ENCODE results near the gene TRNAU1AP.
A peak's percentile ranks its signal among the peaks of the same experiment; 100 is the strongest.
"Not testable (repeated sequence)": the region's sequence is repeated elsewhere in the genome, so short reads cannot be mapped to it uniquely, and the experiment has no call there.

Gene TRNAU1AP

GRCh38 chr1:28552758-28553663 is at the start of gene TRNAU1AP:
TSS of gene TRNAU1AP (plus strand) at chr1:28553085. CDS start at chr1:28553111, 26 bp downstream.
- intact Hi-C loops (cut with DNase I) = loop anchor here (1.0 to 5.0 kb wide), 2 partner anchors 27 to 36 kb away; no protein-coding TSS in a partner anchor
- peak; percentile 88 to 99 (median 92) for DNase-seq

GRCh38 chr1:28503117-28503516 is 49.8 kb upstream of the TRNAU1AP start:
- DNase-seq = no peak
- intact Hi-C loops (cut with DNase I) = no loop called here

- intact Hi-C loops (cut with DNase I) = loop anchor here (5.0 kb wide), 1 partner anchor 133 kb away; no protein-coding TSS in a partner anchor
- peak; percentile 88 to 99 (median 92) for DNase-seq
These were observed 47.3 kb upstream of the TRNAU1AP start, which contains the start of gene RCC1 for GRCh38 chr1:28505406-28506187. TSS of gene RCC1 (plus strand) at chr1:28506043. CDS start at chr1:28529867, 23,824 bp downstream.

GRCh38 chr1:28506907-28507246 is 46.0 kb upstream of the TRNAU1AP start:
- intact Hi-C loops (cut with DNase I) = loop anchor here (5.0 kb wide), 1 partner anchor 135 kb away; no protein-coding TSS in a partner anchor
- DNase-seq = peak in 1 of 10 donors; percentile 33

- intact Hi-C loops (cut with DNase I) = loop anchor here (5.0 kb wide), 1 partner anchor 135 kb away; no protein-coding TSS in a partner anchor
- peak in 1 of 10 donors; percentile 15 for DNase-seq
These were observed 45.6 kb upstream of the TRNAU1AP start for GRCh38 chr1:28507247-28507645.

- no peak for DNase-seq
- intact Hi-C loops (cut with DNase I) = loop anchor here (5.0 kb wide), 1 partner anchor 136 kb away; no protein-coding TSS in a partner anchor
These were observed 45.0 kb upstream of the TRNAU1AP start for GRCh38 chr1:28507646-28508434.

- no peak for DNase-seq
- intact Hi-C loops (cut with DNase I) = loop anchor here (5.0 kb wide), 1 partner anchor 136 kb away; no protein-coding TSS in a partner anchor
These were observed 44.5 kb upstream of the TRNAU1AP start for GRCh38 chr1:28508435-28508754.

- intact Hi-C loops (cut with DNase I) = loop anchor here (5.0 kb wide), 1 partner anchor 137 kb away; no protein-coding TSS in a partner anchor
These were observed 43.1 kb upstream of the TRNAU1AP start for GRCh38 chr1:28509705-28510272.

GRCh38 chr1:28510273-28510969 is 42.5 kb upstream of the TRNAU1AP start:
- DNase-seq = peak in 2 of 10 donors; percentile 17 to 46
- intact Hi-C loops (cut with DNase I) = no loop called here

More at GRCh38 chr1:28509705-28510272, 43.1 kb upstream of the TRNAU1AP start:
- peak in 1 of 10 donors; percentile 0 for DNase-seq

GRCh38 chr1:28510970-28511440 is 41.9 kb upstream of the TRNAU1AP start:
- no peak for DNase-seq
- intact Hi-C loops (cut with DNase I) = no loop called here

- DNase-seq = peak in 1 of 10 donors; percentile 32
- intact Hi-C loops (cut with DNase I) = no loop called here
These were observed 40.8 kb upstream of the TRNAU1AP start for GRCh38 chr1:28512058-28512611.

GRCh38 chr1:28514445-28514933 is 38.4 kb upstream of the TRNAU1AP start:
- intact Hi-C loops (cut with DNase I) = not testable (repeated sequence)
- DNase-seq = peak in 2 of 10 donors; percentile 7 to 50

- intact Hi-C loops (cut with DNase I) = loop anchor here (5.0 kb wide), 1 partner anchor 36 kb away; the partner anchor contains the start of gene TRNAU1AP
- no peak for DNase-seq
These were observed 36.3 kb upstream of the TRNAU1AP start for GRCh38 chr1:28516518-28516956.

GRCh38 chr1:28517649-28517999 is 35.3 kb upstream of the TRNAU1AP start:
- intact Hi-C loops (cut with DNase I) = loop anchor here (5.0 kb wide), 1 partner anchor 35 kb away; the partner anchor contains the start of gene TRNAU1AP
- peak in 1 of 10 donors; percentile 45 for DNase-seq

- intact Hi-C loops (cut with DNase I) = loop anchor here (1.0 to 5.0 kb wide), 2 partner anchors 34 to 85 kb away; partner anchors contain the start of gene TRNAU1AP
These were observed 34.7 kb upstream of the TRNAU1AP start for GRCh38 chr1:28518000-28518744.

GRCh38 chr1:28518745-28519341 is 34.0 kb upstream of the TRNAU1AP start:
- peak in 2 of 10 donors; percentile 21 to 39 for DNase-seq

More at GRCh38 chr1:28518000-28518744, 34.7 kb upstream of the TRNAU1AP start:
- peak; percentile 76 to 98 (median 86) for DNase-seq

More at GRCh38 chr1:28518745-28519341, 34.0 kb upstream of the TRNAU1AP start:
- intact Hi-C loops (cut with DNase I) = loop anchor here (1.0 to 5.0 kb wide), 2 partner anchors 33 to 84 kb away; partner anchors contain the start of gene TRNAU1AP

Data from posterior cingulate gyrus (tissue), 11 donors.